Activated effector memory CD4-positive, alpha-beta T cell treated with Interleukin-2 at 50 U/mL for 16 hours (primary cell): Measurements from ENCODE around the gene COPG2.
"Not testable (repeated sequence)": the region's sequence is repeated elsewhere in the genome, so short reads cannot be mapped to it uniquely, and the experiment has no call there.

Experiments
- DNase-seq: peaks from one replicate; pipeline ENCODE4 v3.0.0-alpha.2; 2020

Gene COPG2

GRCh38 chr7:130668258-130669084 is at the start of gene COPG2:
TSS of gene COPG2 (minus strand) at chr7:130668748. CDS start at chr7:130668668, 80 bp downstream.
- peak; percentile 60 for DNase-seq

- no peak for DNase-seq
Measured at GRCh38 chr7:130712416-130712815, 43.9 kb upstream of the COPG2 start.

GRCh38 chr7:130708766-130709165 is 40.2 kb upstream of the COPG2 start:
- no peak for DNase-seq

GRCh38 chr7:130708001-130708400 is 39.5 kb upstream of the COPG2 start:
- DNase-seq: no peak

- DNase-seq: no peak
Measured at GRCh38 chr7:130703851-130704250, 35.3 kb upstream of the COPG2 start.

- DNase-seq: no peak
Measured at GRCh38 chr7:130701650-130702049, 33.1 kb upstream of the COPG2 start.

GRCh38 chr7:130700760-130701159 is 32.2 kb upstream of the COPG2 start:
- no peak for DNase-seq

- DNase-seq: no peak
Measured at GRCh38 chr7:130699686-130700085, 31.1 kb upstream of the COPG2 start.

GRCh38 chr7:130697820-130698219 is 29.3 kb upstream of the COPG2 start:
- DNase-seq: no peak

GRCh38 chr7:130695840-130696239 is 27.3 kb upstream of the COPG2 start:
- no peak for DNase-seq

GRCh38 chr7:130692396-130692795 is 23.8 kb upstream of the COPG2 start:
- DNase-seq: not testable (repeated sequence)

GRCh38 chr7:130689683-130690082 is 21.1 kb upstream of the COPG2 start:
- DNase-seq: no peak

GRCh38 chr7:130683026-130683425 is 14.5 kb upstream of the COPG2 start:
- DNase-seq: no peak

- no peak for DNase-seq
Measured at GRCh38 chr7:130674456-130674855, 5.9 kb upstream of the COPG2 start.

GRCh38 chr7:130673066-130673465 is 4.5 kb upstream of the COPG2 start:
- DNase-seq: no peak

GRCh38 chr7:130672146-130672545 is 3.6 kb upstream of the COPG2 start:
- DNase-seq: no peak

- no peak for DNase-seq
Measured at GRCh38 chr7:130669085-130669700, 645 bp upstream of the COPG2 start.

- no peak for DNase-seq
Measured at GRCh38 chr7:130667593-130668257, 823 bp downstream of the COPG2 start.

GRCh38 chr7:130662426-130662825 is 6.1 kb downstream of the COPG2 start:
- no peak for DNase-seq

- DNase-seq: no peak
Measured at GRCh38 chr7:130655286-130655685, 13.3 kb downstream of the COPG2 start.

- no peak for DNase-seq
Measured at GRCh38 chr7:130654850-130655249, 13.7 kb downstream of the COPG2 start.

- no peak for DNase-seq
Measured at GRCh38 chr7:130650611-130651120, 17.9 kb downstream of the COPG2 start.

GRCh38 chr7:130649004-130649790 is 19.4 kb downstream of the COPG2 start:
- DNase-seq: no peak
